Measurements from ENCODE around the gene HCAR1. TPM values are rescaled to one million over a fixed set of nuclear protein-coding genes. Genes with fewer than 3 reads are reported as not detected.
A peak's percentile ranks its signal among the peaks of the same experiment; 100 is the strongest.
"Not testable (repeated sequence)": the region's sequence is repeated elsewhere in the genome, so short reads cannot be mapped to it uniquely, and the experiment has no call there.

HCAR1 gene
- total RNA-seq, 4 donors from 2014 or later: 0.92 to 4.0 (median 2.0) TPM

DNA sequence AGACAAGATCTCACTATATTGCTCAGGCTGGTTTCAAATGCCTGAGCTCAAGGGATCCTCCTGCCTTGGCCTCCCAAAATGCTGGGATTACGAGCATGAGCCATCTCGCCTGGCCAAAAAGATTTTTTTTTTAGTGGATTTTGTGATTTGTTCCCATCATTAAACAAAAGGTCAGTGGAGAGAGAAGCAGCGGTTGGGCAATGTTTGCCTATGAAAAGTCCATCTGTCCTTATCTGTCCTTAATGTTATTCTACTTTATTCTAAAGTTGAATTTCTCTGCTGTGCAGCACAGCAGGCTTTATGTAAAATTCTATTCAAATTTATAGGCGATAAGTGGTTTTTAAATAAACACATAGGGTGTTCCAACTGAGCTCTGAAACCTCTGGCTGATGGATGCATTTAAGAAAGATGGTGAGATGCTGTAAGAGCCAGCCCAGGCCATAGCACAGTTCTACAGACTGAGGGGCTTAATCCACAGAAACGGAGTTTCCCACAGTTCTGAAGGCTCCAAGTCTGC is 46.3 kb downstream of the HCAR1 start:
- Histone ChIP-seq H3K27me3 (no peaks in the 10 kb centered on the region), H3K4me3 (replicated peaks in 1 of 3) (no peak overlapping the region)

DNA sequence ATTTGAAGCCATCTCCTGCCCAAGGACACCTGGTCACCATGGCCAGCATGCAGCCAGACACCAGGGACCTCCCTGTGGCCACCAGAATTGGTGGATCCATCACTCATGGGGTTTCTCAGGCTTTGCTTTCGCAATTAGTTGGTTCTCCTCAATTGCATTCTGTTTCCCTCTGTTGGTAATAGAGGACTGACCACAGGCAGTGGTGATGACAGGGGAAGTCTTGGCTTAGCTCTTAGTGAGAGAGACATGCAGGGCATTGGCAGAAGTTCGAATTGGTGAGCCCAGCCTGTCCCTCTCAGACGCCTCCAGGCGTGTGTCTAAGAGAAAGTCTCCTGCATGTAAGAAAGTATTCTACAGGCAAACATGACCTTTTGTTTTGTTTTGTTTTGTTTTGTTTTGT is 48.8 kb downstream of the HCAR1 start:
- H3K36me3 ChIP-seq: no peaks in the 10 kb centered on the region
- H3K27ac ChIP-seq: peak overlapping the region in 1 of 3 donors; percentile 13
- H3K9me3 ChIP-seq: no peaks in the 10 kb centered on the region
- H3K27me3 ChIP-seq: no peaks in the 10 kb centered on the region
- 83 to 87% methylated on average over 4 of the region's 4 CpGs for WGBS, 2 donors
- H3K4me1 ChIP-seq: peaks cover 20 to 24% of the 10 kb centered on the region in 2 donors
- DNase-seq: no peak
- H3K4me3 ChIP-seq (replicated peaks in 1 of 3): no peak overlapping the region
- TF ChIP-seq POLR2A (IDR thresholded peaks at IDR 0.05): no peak
- TF ChIP-seq CTCF (IDR thresholded peaks at IDR 0.05): no peak
- intact Hi-C loops (cut with DNase I): no loop called here

More for the DNA sequence above, 46.3 kb downstream of the HCAR1 start:
- Histone ChIP-seq H3K9me3 (no peaks in the 10 kb centered on the region), H3K36me3 (no peaks in the 10 kb centered on the region), H3K4me1 (peaks cover 13% of the 10 kb centered on the region in 2 donors), H3K27ac (peak overlapping the region in 1 of 3 donors; percentile 6)
- no peak for DNase-seq
- TF ChIP-seq CTCF (IDR thresholded peaks at IDR 0.05) (no peak), POLR2A (IDR thresholded peaks at IDR 0.05) (no peak)
- intact Hi-C loops (cut with DNase I): no loop called here
- WGBS, 2 donors: 78 to 84% methylated on average over 5 of the region's 5 CpGs

- peaks cover 18 to 24% of the 10 kb centered on the region in 2 donors for H3K4me1 ChIP-seq
- WGBS, 2 donors: 71 to 77% methylated on average over 6 of the region's 6 CpGs
- intact Hi-C loops (cut with DNase I); H3K4me3 ChIP-seq (replicated peaks in 1 of 3); H3K9me3 ChIP-seq; DNase-seq; H3K36me3 ChIP-seq; H3K27me3 ChIP-seq; H3K27ac ChIP-seq: not testable (repeated sequence)
These were observed 49.7 kb downstream of the HCAR1 start for GRCh38 chr12:122680989-122681388.

DNA sequence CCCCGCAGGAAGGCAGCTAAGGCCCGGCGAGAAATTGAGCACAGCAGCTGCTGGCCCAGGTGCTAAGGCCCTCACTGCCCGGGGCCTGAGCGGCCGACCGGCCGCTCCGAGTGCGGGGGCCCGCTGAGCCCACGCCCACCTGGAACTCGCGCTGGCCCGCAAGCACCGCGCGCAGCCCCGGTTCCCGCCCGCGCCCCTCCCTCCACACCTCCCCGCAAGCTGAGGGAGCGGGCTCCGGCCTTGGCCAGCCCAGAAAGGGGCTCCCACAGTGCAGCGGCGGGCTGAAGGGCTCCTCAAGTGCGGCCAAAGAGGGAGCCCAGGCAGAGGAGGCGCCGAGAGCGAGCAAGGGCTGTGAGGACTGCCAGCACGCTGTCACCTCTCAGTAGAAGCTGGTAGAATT is 53.9 kb downstream of the HCAR1 start:
- H3K27ac ChIP-seq; DNase-seq; intact Hi-C loops (cut with DNase I); H3K4me3 ChIP-seq (replicated peaks in 1 of 3); H3K36me3 ChIP-seq; H3K9me3 ChIP-seq; H3K27me3 ChIP-seq: not testable (repeated sequence)
- WGBS, 2 donors: 96 to 97% methylated on average over 25 to 28 of the region's 32 CpGs
- peaks cover 24 to 33% of the 10 kb centered on the region in 2 donors for H3K4me1 ChIP-seq

Small RNAs within 50 kb of the gene (small RNA-seq; reads per million reads assigned to genes)
- gene AC026333.2 (not detected), gene RF00019 (not detected)

Other genes with a start within 250 kb of the HCAR1 start
- gene ZCCHC8, start 229.9 kb downstream of the HCAR1 start, total RNA-seq: 10 to 100 TPM; 30.4 to 40.8 (median 37.5) TPM
- 10 to 100 TPM; 70.4 to 93.2 (median 87.5) TPM for gene RSRC2, start 203.9 kb downstream of the HCAR1 start, total RNA-seq
- gene KNTC1, start 203.6 kb downstream of the HCAR1 start, total RNA-seq: 10 to 100 TPM in 2 of 4 donors, 1 to 10 TPM in 2; 7.3 to 13.1 (median 9.5) TPM
- not detected for gene HCAR2, start 27.5 kb downstream of the HCAR1 start, total RNA-seq
- under 1 TPM in 2 of 4 donors, not detected in 2; 0.42 to 0.56 TPM for gene HCAR3, start 14.0 kb downstream of the HCAR1 start, total RNA-seq
- gene DENR, start 22.0 kb upstream of the HCAR1 start, total RNA-seq: 10 to 100 TPM; 19.5 to 52.1 (median 29.9) TPM
- under 1 TPM; 0.21 to 0.81 (median 0.23) TPM for gene CCDC62, start 43.7 kb upstream of the HCAR1 start, total RNA-seq
- gene HIP1R, start 104.6 kb upstream of the HCAR1 start, total RNA-seq: 10 to 100 TPM; 50.2 to 92.7 (median 56.2) TPM
- gene VPS37B, start 165.3 kb upstream of the HCAR1 start, total RNA-seq: 10 to 100 TPM; 35.6 to 66.1 (median 63.5) TPM
- 1 to 10 TPM; 4.9 to 6.8 (median 5.3) TPM for gene ABCB9, start 235.6 kb upstream of the HCAR1 start, total RNA-seq
- gene OGFOD2, start 244.4 kb upstream of the HCAR1 start, total RNA-seq: 10 to 100 TPM in 3 of 4 donors, 1 to 10 TPM in 1; 5.9 to 16.3 (median 15.5) TPM
- 100 to 1,000 TPM; 210 to 281 (median 262) TPM for gene ARL6IP4, start 249.8 kb upstream of the HCAR1 start, total RNA-seq

All from thyroid gland (tissue), 4 donors.